T47D (cell line): ENCODE measurements around the gene OLIG3.

Experiments
- DNase-seq, 2 experiments: peaks; one replicate each; pipeline versions ENCODE4 v3.0.0 to v3.0.0-alpha.2; 2011 to 2012; ENCODE audit warnings: low read depth in 1 of 2, low spot score in 1 of 2
- JUND ChIP-seq: IDR thresholded peaks from 2 replicates; pipeline ENCODE4 v1.6.1; 2012; ENCODE audit warnings: low read depth
- in situ Hi-C: cut with HindIII; loops from 2 replicates; pipeline ENCODE4 v1.10.0; 2016; ENCODE audit warnings: low sequenced_read_pairs, low pct_unique_long_range_greater_than_20kb

OLIG3 gene

DNA sequence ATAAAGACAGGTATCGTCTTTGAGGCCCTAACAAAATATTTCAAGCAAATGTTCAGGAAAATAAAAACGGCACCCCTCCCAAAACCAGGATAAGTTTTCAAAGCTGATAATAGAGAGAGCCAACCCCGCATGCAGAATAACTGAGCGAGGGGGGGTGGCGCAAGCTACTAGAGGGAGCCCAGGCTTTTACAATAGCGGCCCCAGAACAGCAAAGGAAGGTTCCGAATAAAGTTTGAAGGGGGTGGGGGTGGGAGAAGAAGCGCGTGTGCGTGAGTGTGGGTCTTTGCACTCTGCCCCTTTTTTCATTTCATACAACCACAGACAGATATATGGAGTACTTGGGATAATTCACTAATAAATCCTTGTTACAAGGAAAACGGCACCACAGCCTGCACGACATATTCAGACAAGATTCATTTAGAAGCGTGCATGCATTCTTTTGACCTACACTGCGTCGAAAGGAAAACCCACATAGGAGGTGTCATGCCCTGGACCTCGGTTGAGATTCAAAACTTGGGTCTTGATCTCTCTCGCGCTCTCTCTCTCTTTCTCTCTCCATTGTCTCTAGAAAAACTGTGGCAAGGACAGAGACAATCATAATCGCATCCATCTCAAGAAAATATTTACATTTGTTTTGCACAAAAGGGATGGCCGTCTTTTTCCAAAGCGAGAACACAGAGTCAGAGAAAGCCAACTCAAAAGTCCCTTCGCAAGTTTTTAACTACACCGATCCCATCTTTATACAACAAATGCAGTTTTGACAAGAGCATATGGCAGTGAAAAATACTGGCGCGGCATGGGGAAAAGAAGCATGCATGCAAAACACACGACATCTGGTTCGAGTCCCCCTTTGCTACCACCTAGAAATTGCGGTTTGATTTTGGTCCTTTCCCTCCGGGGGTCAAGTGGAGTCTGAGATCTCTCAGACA, 1.6 kb downstream of the OLIG3 start:
- in situ Hi-C loops = no loop called here
- no peak for DNase-seq
- no peak for TF ChIP-seq JUND

DNA sequence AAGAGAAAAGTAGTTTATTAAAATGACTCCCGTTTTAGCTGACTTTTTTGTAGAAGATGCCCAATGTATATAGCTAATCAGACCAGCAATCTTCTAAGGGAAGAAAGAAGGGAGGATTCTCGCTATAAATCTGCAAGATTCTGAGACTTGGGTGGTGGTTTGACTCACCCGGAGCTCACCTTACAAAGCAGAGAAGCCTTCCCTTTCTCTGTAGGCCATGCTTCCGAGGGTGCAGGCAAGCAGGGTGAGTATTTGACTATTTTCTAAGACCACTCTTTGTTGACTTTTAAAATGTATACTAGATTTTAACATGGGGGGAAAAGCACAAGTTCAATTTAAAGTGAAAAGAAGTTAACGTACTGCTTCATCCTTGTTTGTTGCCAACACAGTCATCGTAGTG, 2.7 kb downstream of the OLIG3 start:
- DNase-seq = no peak
- in situ Hi-C loops = no loop called here
- TF ChIP-seq JUND = no peak

DNA sequence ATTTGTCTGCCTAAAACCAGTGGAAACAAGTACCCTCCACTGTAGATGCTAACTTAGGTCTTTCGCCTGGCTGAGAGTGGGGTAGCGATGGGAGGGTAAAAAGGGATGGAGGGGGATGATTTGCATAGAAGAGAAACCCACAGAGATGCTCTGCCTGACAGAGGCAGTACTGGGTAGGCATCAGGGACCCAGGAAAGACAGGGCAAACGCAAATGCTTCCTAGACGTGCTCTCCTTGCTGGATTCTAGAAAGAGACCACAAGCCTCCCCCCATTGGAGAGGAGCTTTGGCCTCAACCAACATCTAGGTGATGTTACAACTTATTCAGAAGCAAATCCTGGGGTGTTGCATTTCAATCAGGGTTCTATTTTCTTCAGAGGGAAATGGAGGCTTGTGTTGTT, 3.2 kb downstream of the OLIG3 start:
- TF ChIP-seq JUND = no peak
- no peak for DNase-seq
- in situ Hi-C loops = no loop called here

DNA sequence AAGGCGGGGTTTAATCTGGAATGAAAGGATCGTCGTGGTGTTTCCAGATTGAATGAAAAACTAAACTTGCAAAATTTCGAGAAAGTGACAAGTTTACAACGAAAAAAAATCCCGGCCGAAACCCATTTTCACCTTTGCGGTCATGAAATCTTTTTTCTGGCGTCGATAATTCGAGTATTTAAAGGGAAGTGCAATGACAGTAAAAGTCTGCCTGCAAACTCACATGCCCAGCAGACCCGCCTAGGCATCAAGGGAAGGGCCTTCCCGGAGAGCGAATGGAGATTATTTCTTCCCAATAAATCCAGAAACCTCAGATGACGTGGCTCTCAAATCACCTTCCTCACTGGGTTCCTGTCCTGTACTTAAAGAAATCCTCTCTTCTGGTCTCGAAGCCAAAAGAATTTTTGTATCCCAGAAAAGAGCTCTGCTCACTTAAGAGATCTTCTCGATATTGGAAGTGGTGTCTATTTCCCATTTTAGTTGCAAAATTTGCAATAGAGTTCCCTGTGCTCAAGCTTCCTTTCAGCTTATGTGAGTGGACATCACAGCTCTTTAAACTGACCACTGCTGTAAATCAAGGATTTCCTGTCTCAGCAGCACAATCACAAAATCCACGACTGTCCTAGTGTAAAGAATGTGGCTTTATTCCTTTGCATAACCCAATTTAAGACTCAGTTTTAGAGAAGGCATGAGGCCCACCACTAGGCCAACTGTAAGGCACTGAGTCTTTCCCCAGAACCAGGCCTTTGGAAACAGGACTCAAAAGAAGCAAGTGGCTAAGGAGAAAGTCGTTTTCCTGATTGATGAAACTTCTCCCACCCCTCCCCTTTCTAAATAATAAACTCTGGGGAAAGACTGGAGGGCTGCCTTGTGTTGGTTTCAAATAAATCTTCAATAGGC, 3.9 kb downstream of the OLIG3 start:
- DNase-seq = no peak
- in situ Hi-C loops = no loop called here
- TF ChIP-seq JUND = no peak

DNA sequence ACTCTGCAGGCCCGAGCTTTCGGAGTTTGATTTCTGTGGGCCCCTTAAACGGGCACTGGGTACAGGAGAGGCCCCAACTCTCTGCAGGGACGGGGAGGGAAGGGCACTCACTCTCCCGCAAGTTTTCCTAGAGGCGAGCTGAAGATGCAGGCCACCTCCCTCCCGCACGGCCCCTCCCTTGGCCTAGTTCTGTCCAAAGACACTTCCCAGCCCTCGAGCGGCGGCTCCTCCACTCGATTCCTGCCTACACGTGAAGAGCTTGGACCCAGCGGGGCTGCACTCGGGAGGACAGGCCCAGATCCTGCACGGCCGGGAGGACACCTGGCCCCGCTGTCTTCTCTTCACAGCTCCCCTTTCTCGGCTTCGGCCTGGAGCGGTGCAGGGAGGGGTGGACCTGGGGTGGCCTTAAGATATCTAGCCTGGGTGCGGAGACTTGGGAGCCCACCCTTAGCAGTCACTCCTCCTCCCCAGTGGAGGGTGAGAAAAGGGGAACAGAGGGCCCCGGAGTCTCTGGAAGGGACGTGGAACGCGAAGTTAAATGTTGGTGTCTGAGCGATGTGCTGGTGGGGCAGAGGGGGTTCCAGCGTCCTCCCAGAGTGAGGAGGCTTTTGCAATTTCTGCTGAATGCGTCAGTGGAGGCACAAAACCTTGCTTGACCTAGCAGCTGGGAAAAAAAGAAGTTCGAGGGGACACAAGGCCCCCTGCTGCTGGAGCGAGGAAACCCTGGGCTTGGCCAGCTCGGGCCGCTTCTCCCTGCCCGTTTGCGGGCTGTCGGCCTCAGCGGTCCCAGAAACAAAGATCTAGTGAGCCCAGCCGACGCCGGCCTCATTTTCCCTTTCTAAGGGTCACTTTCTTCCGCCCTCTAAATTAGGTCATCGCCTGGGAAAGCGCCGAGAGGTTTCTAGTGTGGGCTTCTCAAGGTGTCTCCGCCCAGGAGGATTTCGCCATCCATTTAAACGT, 4.9 kb downstream of the OLIG3 start:
- no peak for DNase-seq
- no peak for TF ChIP-seq JUND
- in situ Hi-C loops = no loop called here

DNA sequence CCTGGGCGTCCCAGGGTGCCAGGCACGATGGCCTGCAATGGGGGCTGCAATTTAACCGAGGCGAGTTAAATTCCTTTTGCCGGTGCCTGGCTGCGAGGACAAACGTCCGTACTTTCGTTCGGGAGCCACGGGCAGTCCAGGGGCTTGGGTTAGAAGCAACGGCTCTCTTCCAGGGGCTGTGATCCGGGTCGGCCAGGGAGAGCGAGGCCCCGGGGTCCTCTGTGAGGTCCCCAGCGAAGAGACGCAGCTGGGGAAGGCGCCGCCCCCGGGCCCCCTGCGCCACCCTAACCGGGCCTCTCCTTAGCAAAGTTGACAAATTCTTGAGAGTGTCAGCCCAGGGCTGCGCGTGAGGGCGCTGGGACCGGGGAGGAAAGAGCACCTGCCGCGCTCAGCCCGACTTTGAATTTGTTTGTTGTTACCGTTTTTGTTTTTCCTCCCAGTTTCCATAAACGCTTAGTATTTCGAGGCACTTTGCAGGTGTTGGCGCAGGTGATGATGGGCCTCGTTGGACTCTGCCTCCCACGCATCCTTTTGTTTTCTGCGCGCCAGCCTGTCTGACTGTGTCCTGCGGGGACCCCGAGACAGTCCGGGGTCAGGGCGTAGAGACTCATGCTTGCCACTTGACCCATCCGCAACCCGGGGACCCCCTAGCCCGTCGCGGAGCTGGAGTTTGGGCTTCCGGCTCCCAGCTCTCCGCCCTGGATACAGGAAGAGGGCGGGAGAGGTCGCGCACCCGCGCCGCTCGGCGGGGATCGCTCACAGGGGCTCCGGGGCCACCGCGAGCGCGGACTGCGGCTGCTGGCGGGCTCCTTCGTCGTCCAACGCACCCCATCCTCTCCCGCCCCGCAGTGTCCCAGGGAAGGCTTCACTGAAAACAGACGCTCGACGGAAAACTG, 5.8 kb downstream of the OLIG3 start:
- in situ Hi-C loops = no loop called here

DNA sequence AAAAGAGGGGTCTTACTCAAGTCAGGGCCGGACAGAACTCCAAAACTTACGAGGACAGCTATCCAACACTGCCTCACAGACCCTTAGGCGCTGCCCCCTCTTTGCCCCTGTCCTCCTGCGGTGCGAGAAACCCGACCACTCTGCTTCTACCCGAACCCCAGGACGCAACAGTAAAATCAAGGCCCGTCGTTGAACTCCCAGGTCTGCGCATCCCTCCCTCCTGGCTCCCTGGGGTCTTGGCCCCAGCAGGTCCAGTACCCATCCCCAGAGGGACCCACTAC, 6.4 kb downstream of the OLIG3 start:
- in situ Hi-C loops = no loop called here
- DNase-seq = no peak
- TF ChIP-seq JUND = no peak

More for the DNA sequence above, 5.8 kb downstream of the OLIG3 start:
- TF ChIP-seq JUND = no peak
- no peak for DNase-seq

DNA sequence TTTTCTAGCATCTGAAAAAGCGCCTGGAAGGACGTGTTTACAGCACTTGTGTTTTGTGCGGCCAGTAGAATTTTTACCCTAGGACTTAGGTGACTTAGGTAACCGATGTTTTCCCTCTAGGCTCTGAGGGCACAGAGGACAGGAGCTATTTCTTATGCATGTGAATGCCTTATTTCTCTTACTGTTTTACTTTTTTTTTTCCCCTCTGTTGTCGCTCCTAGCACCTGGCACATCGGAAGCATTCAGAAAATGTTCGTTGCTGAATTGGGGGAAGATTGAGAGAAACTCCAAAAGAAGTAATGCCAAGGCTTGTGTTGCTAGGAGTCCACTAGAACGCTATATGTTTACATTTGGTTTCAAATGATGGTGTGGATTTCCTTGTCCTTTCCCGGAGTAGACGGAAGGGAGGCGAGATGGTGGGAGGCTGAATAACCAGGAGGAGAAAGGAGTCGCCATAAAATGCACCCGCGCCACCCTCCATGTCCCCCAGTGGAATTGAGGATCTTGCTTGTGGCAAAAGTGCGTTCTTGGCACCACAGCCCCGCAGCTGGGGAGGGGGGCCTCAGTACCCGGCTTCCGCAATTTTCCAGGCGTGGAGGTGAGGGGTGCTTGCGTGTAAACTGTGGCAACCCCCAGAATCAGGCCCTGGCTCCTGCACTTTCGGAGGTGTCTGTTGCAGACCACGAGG, 6.9 kb downstream of the OLIG3 start:
- DNase-seq = no peak
- in situ Hi-C loops = no loop called here
- no peak for TF ChIP-seq JUND

DNA sequence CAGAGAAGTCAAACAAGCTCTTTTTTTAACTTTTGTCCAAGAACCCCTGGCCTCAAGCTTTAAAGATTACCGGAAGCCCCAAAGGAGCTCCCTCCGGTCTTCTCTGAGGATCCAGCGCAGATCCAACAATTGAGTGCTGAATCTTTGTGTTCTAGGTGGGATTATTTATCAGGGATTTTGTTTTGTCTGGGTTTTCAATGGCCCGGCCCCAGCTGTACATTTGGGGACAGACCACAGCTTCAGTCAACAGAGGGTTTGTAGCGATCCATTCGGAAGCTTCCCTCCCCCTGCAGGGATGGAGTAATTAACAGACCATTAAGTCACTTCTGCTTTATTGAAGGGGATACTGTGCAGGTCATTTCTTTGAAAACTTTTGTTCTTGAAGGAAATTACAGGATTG, 7.8 kb downstream of the OLIG3 start:
- no peak for DNase-seq
- in situ Hi-C loops = no loop called here
- TF ChIP-seq JUND = no peak

DNA sequence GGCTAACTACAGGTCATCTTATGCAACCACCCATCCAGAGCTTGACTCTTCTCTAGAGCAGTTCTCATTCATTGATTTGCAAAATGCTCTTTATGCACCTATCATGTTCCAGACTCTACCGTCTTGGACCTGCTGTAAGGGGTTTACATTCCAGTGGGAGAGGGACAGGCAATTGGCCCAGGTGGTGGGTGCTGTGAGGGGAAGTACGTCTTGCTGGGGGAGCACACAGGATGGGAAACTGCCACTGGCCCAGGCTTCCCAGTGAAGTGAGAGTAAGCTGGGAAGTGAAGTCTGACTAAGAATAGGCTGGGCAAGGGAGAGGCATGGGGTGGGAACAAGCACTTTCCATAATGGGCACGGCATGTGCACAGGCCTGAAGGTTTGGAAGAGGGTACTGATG, 13.8 kb downstream of the OLIG3 start:
- TF ChIP-seq JUND = no peak
- in situ Hi-C loops = no loop called here
- DNase-seq = no peak

DNA sequence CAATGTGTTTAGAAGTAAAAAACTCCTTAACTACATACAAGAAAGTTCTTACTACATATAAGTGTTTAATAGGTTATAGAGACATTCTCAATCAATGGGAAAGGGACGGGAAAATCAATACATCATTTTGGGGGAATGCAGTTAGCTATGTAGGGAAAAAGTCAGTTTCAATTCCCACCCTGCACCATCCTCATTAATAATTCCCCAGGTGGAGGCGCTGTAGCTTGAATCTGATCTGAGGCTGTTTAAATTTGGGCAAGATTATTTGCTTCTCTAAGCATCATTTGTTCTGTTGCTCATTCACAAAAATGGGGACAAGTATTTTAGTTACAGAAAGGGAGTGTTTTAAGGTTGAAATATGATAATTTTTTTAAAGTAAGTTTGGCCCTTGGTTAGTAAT, 19.1 kb downstream of the OLIG3 start:
- DNase-seq = no peak
- no peak for TF ChIP-seq JUND
- in situ Hi-C loops = no loop called here
